HepG2 (cell line): Measurements from ENCODE around the gene RIPOR3. TPM values are rescaled to one million over a fixed set of nuclear protein-coding genes. Genes with fewer than 3 reads are reported as not detected.
A peak's percentile ranks its signal among the peaks of the same experiment; 100 is the strongest.

Source experiments
- ATAC-seq: fragments of 200-7000 bp; cut with Tn5 transposase; 3 replicates; pipeline ENCODE4 v1.9.1; 2020; ENCODE audit warnings: mild to moderate bottlenecking, moderate library complexity
- BruUV-seq: library from RNA; stranded (reverse); fragments of 400-500 nt; replicated peaks from 2 replicates; lab custom pipeline; 2021; lab: Mats Ljungman, UMichigan
- CTCF ChIA-PET: fragments of 300-600 bp; formaldehyde crosslinking; extraction: SDS; loops from one replicate; lab custom pipeline; 2021; ENCODE audit warnings: low total read pairs, inconsistent platforms, low intra/inter-chr PET ratio; lab: Yijun Ruan, JAX
- POLR2A ChIA-PET: fragments of 350-600 bp; sonication (Branson Sonifier 250); formaldehyde crosslinking; loops from one replicate; lab custom pipeline; 2020; ENCODE audit warnings: antibody characterized with exemption, inconsistent platforms; lab: Yijun Ruan, JAX
- DNase-seq: peaks from one replicate; pipeline ENCODE4 v3.0.0-alpha.2; 2015; ENCODE audit warnings: low spot score
- FAIRE-seq: peaks from 3 replicates; lab custom pipeline; 2011; peaks lifted over from hg19 to GRCh38; lab: Jason Lieb, UNC
- H2AFZ ChIP-seq: one replicate; pipeline ENCODE4 v1.6.1; 2011; ENCODE audit warnings: low read length, inconsistent platforms
- H3K27ac ChIP-seq: fragments of 300-600 bp; 3 replicates; pipeline ENCODE4 v1.8.0; 2011; ENCODE audit warnings: mixed run types, mild to moderate bottlenecking, mixed read lengths, low read length, inconsistent platforms; ENCODE audit not compliant: insufficient read depth; ENCODE audit errors: extremely low read length
- H3K27me3 ChIP-seq, 2 experiments: fragments of 200-600 bp in 1 of 2; 2 replicates in 1 of 2; 3 replicates in 1 of 2; pipeline versions ENCODE4 v1.6.0 to v1.8.0; 2011; ENCODE audit warnings: low read length in 2 of 2, mild to moderate bottlenecking in 2 of 2, moderate library complexity in 2 of 2, inconsistent platforms in 1 of 2; ENCODE audit not compliant: insufficient read depth in 2 of 2, control insufficient read depth in 1 of 2
- H3K36me3 ChIP-seq, 2 experiments: fragments of 200-600 bp in 1 of 2; replicated peaks in 1 of 2; 2 replicates in 1 of 2; 3 replicates in 1 of 2; pipeline versions ENCODE4 v1.5.1 to v1.8.0; 2011; ENCODE audit warnings: low read length in 2 of 2, inconsistent platforms in 1 of 2; ENCODE audit not compliant: insufficient read depth in 2 of 2, control insufficient read depth in 1 of 2
- H3K4me1 ChIP-seq: 2 replicates; pipeline ENCODE4 v1.5.1; 2012; ENCODE audit warnings: low read length, inconsistent platforms; ENCODE audit not compliant: insufficient read depth
- H3K4me2 ChIP-seq: 2 replicates; pipeline ENCODE4 v1.6.0; 2011; ENCODE audit warnings: low read depth, low read length, inconsistent platforms
- H3K4me3 ChIP-seq, 3 experiments: fragments of 200-600 bp in 1 of 3; sonication (generic), shearing (Covaris generic) in 1 of 3; replicated peaks in 1 of 3; 2 replicates each; pipeline ENCODE4 v1.5.1; 2011 to 2016; ENCODE audit warnings: low read length in 3 of 3, inconsistent platforms in 2 of 3, low read depth in 2 of 3, mild to moderate bottlenecking in 2 of 3, control low read depth in 1 of 3, mixed read lengths in 1 of 3; ENCODE audit not compliant: insufficient read depth in 1 of 3
- H3K79me2 ChIP-seq: one replicate; pipeline ENCODE4 v1.6.1; 2011; ENCODE audit warnings: low read length, inconsistent platforms; ENCODE audit not compliant: insufficient read depth
- H3K9ac ChIP-seq: 2 replicates; pipeline ENCODE4 v1.6.0; 2011; ENCODE audit warnings: mild to moderate bottlenecking, low read depth, low read length, inconsistent platforms; ENCODE audit not compliant: insufficient read depth
- H3K9me3 ChIP-seq: 2 replicates; pipeline ENCODE4 v1.5.1; 2012; ENCODE audit warnings: mild to moderate bottlenecking, low read length
- H4K20me1 ChIP-seq: 2 replicates; pipeline ENCODE4 v1.6.0; 2011; ENCODE audit warnings: inconsistent platforms, mild to moderate bottlenecking, low read length, moderate library complexity; ENCODE audit not compliant: insufficient read depth
- GMEB2 ChIP-seq: IDR thresholded peaks from 2 replicates; pipeline ENCODE4 v1.6.1; 2016; ENCODE audit warnings: missing biosample characterization, missing genetic modification reagents, low read depth
- HNF4A ChIP-seq: sonication (generic); formaldehyde crosslinking; IDR thresholded peaks from 2 replicates; pipeline ENCODE4 v1.4.0; 2020; ENCODE audit warnings: missing genetic modification reagents
- NFKB2 ChIP-seq: sonication (generic); formaldehyde crosslinking; IDR thresholded peaks from 2 replicates; pipeline ENCODE4 v1.4.0; 2020; ENCODE audit warnings: missing genetic modification reagents, borderline replicate concordance
- ZBTB46 ChIP-seq: sonication (generic); formaldehyde crosslinking; IDR thresholded peaks from 2 replicates; pipeline ENCODE4 v1.4.0; 2020; ENCODE audit warnings: mild to moderate bottlenecking, missing genetic modification reagents, borderline replicate concordance
- ZFY ChIP-seq: sonication (generic); formaldehyde crosslinking; IDR thresholded peaks from 2 replicates; pipeline ENCODE4 v1.4.0; 2020; ENCODE audit warnings: missing genetic modification reagents
- ZNF180 ChIP-seq: sonication (generic); formaldehyde crosslinking; IDR thresholded peaks from 2 replicates; pipeline ENCODE4 v1.4.0; 2020; ENCODE audit warnings: low read depth, missing genetic modification reagents, borderline replicate concordance
- ZNF629 ChIP-seq: sonication (generic); formaldehyde crosslinking; conservative IDR thresholded peaks from 2 replicates; pipeline ENCODE4 v1.5.0; 2020; ENCODE audit warnings: missing genetic modification reagents
- ZNF720 ChIP-seq: sonication (generic); formaldehyde crosslinking; IDR thresholded peaks from 2 replicates; pipeline ENCODE4 v1.4.0; 2020; ENCODE audit warnings: missing genetic modification reagents
- ZNF777 ChIP-seq: sonication (generic); formaldehyde crosslinking; IDR thresholded peaks from 2 replicates; pipeline ENCODE4 v1.4.0; 2020; ENCODE audit warnings: missing genetic modification reagents
- WGBS: methylation state at CpG from one replicate; pipeline ENCODE4 v1.1.6; 2017; ENCODE audit warnings: low lambda C conversion rate; 5-methylcytosine and 5-hydroxymethylcytosine counted together
- in situ Hi-C: cut with HindIII; loops from 2 replicates; pipeline ENCODE4 v1.10.0; 2017; ENCODE audit warnings: low pct_unique_long_range_greater_than_20kb; ENCODE audit not compliant: extremely low pct_ligation_motif_present
- intact Hi-C: fragments of 100-400 bp; cut with micrococcal nuclease; formaldehyde crosslinking; loops from one replicate; pipeline ENCODE4 v1.10.0; 2022; ENCODE audit not compliant: unreplicated experiment
- polyA plus RNA-seq, 8 experiments: library from polyadenylated mRNA; depleted of rRNA in 3 of 8; stranded (reverse) in 7 of 8; unstranded in 1 of 8; fragments of >200 nt; fragmentation: Illumina TruSeq in 4 of 8; extraction: Trizol in 4 of 8; gene quantifications; 2 replicates each; pipeline versions ENCODE4 v1.2.1 to v1.2.3, GENCODE V29; 2011 to 2016; ENCODE audit warnings: low read depth in 4 of 8, missing spikeins in 1 of 8, mixed read lengths in 1 of 8; ENCODE audit not compliant: insufficient read depth in 1 of 8
- total RNA-seq, 5 experiments: library from RNA; depleted of rRNA; stranded (reverse); fragments of >200 nt; fragmentation: Illumina TruSeq; extraction: Trizol; gene quantifications; 2 replicates each; pipeline ENCODE4 v1.2.3, GENCODE V29; 2016; ENCODE audit warnings: low read depth in 1 of 5

The RIPOR3 gene
- total and polyA plus RNA-seq, 2 of the 13 experiments (the other 11 are each of a cell fraction or from before 2014, with no cell fraction given), result 0.18 TPM; not detected in 1

DNA sequence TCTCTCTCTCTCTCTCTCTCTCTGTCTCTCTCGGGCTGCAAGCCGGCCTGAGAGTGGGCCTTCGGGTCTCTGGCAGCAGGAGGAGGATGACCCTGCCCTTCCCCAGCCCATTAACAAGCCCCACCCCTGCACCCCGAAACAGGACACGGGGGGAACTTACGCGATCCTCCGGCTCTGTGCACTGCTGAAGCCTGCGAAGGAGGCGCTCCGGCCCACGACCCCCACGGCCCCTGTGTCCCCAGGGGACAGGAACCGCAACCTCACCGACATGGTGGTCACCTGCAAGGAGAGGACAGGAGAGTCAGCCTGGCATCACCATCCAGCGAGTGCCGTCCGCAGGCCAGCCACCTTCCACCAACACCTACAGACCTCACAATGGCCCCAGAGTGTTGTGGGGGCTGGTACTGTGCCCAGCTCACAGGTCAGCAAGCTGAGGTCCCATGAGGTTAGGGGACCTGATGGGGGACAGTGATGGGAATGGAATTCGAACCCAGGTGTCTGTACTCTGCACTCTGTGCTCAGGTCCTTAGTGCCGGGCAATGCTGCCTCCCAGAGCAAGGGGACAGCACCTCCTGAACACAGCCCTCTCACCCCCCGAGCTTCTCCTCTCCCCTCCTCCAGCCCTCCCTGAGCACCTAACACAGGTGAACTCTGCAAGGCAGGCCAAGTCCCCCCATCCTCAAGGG lies 60.6 kb downstream of the RIPOR3 start:
- in situ Hi-C loops, result loop anchor here (25.0 kb wide), 1 partner anchor 107 kb away; the partner anchor contains the start of gene PARD6B
- CTCF ChIA-PET, result no interaction called here
- no peak for DNase-seq
- H3K9me3 ChIP-seq, result no peaks in the 10 kb centered on the region
- no peaks in the 10 kb centered on the region for H4K20me1 ChIP-seq
- no peak overlapping the region for H2AFZ ChIP-seq
- no peak for TF ChIP-seq GMEB2 (CRISPR knock-in tag)
- peak; percentile 16; the same call in 1 of the 2 replicates for TF ChIP-seq ZFY (CRISPR knock-in tag)
- peak; percentile 82 for TF ChIP-seq ZNF629 (CRISPR knock-in tag)
- TF ChIP-seq ZBTB46 (CRISPR knock-in tag), result no peak
- TF ChIP-seq ZNF777 (CRISPR knock-in tag), result no peak
- TF ChIP-seq NFKB2 (CRISPR knock-in tag), result peak; percentile 53; the same call in 1 of the 2 replicates
- TF ChIP-seq HNF4A (CRISPR knock-in tag), result peak; percentile 26
- no peak for TF ChIP-seq ZNF720 (CRISPR knock-in tag)
- no peak for TF ChIP-seq ZNF180 (CRISPR knock-in tag)
- no peak overlapping the region for H3K27ac ChIP-seq
- BruUV-seq, result no TSS peak
- no peak overlapping the region for H3K9ac ChIP-seq
- H3K27me3 ChIP-seq, result peaks cover 16 to 73% of the 10 kb centered on the region in 2 experiments
- intact Hi-C loops, result no loop called here
- H3K4me3 ChIP-seq, result no peak overlapping the region
- FAIRE-seq, result no peak
- H3K4me2 ChIP-seq, result no peak overlapping the region
- peaks cover 37% of the 10 kb centered on the region for H3K4me1 ChIP-seq
- no peaks in the 10 kb centered on the region for H3K79me2 ChIP-seq
- POLR2A ChIA-PET, result no interaction called here
- H3K36me3 ChIP-seq, result no peaks in the 10 kb centered on the region
- ATAC-seq, result no peak
- WGBS, result 55% methylated on average over 21 of the region's 21 CpGs
